WTC11 (cell line): ENCODE data around the gene ACADVL. TPM values are rescaled to one million over a fixed set of nuclear protein-coding genes. Genes with fewer than 3 reads are reported as not detected.

ENCODE experiments used
- ATAC-seq: fragments of 200-7000 bp; cut with Tn5 transposase; 2 replicates; pipeline ENCODE4 v1.10.0; 2021; ENCODE audit warnings: mild to moderate bottlenecking, moderate library complexity
- CTCF ChIA-PET: fragments of 300-600 bp; sonication (Branson Sonifier 250); formaldehyde crosslinking; loops from one replicate; lab custom pipeline; 2021; ENCODE audit warnings: antibody characterized with exemption; lab: Charles Lee
- POLR2A ChIA-PET: fragments of 350-600 bp; sonication (Branson Sonifier 250); formaldehyde crosslinking; loops from one replicate; lab custom pipeline; 2021; ENCODE audit warnings: antibody characterized with exemption; lab: Charles Lee
- DNase-seq: peaks from one replicate; pipeline ENCODE4 v3.0.0; 2021; ENCODE audit warnings: low spot score
- H3K27ac Mint-ChIP-seq: 2 replicates; pipeline ENCODE4 v1.8.0; 2021; ENCODE audit warnings: mixed read lengths
- H3K27me3 Mint-ChIP-seq: 2 replicates; pipeline ENCODE4 v1.8.0; 2021; ENCODE audit warnings: low read depth, mild to moderate bottlenecking, moderate library complexity, mixed read lengths
- H3K36me3 Mint-ChIP-seq: 2 replicates; pipeline ENCODE4 v1.8.0; 2021; ENCODE audit warnings: mixed read lengths
- H3K4me1 Mint-ChIP-seq: 2 replicates; pipeline ENCODE4 v1.8.0; 2022; ENCODE audit warnings: mixed read lengths
- H3K4me3 Mint-ChIP-seq: 2 replicates; pipeline ENCODE4 v1.8.0; 2021; ENCODE audit warnings: mild to moderate bottlenecking, moderate library complexity, mixed read lengths
- H3K9me3 Mint-ChIP-seq: 2 replicates; pipeline ENCODE4 v1.8.0; 2021; ENCODE audit warnings: mixed read lengths
- CBFB ChIP-seq: sonication (generic); formaldehyde crosslinking; IDR thresholded peaks from 2 replicates; pipeline ENCODE4 v1.8.1; 2022; ENCODE audit warnings: mild to moderate bottlenecking, low read depth, missing genetic modification reagents
- CREM ChIP-seq: sonication (generic); formaldehyde crosslinking; IDR thresholded peaks from 2 replicates; pipeline ENCODE4 v1.8.1; 2022; ENCODE audit warnings: mild to moderate bottlenecking, missing genetic modification reagents, moderate library complexity
- E2F1 ChIP-seq: sonication (generic); formaldehyde crosslinking; IDR thresholded peaks from 2 replicates; pipeline ENCODE4 v1.8.0; 2022; ENCODE audit warnings: mild to moderate bottlenecking, missing genetic modification reagents
- ELF4 ChIP-seq: sonication (generic); formaldehyde crosslinking; IDR thresholded peaks from 2 replicates; pipeline ENCODE4 v1.8.1; 2022; ENCODE audit warnings: low read depth, mild to moderate bottlenecking, moderate library complexity, missing genetic modification reagents
- EMX1 ChIP-seq: fragments of 250-450 bp; sonication (Bioruptor Pico); IDR thresholded peaks from 2 replicates; pipeline ENCODE4 v1.8.0; 2021; ENCODE audit warnings: mild to moderate bottlenecking
- ERG ChIP-seq: fragments of 250-450 bp; sonication (Bioruptor Pico); IDR thresholded peaks from 2 replicates; pipeline ENCODE4 v1.8.0; 2021; ENCODE audit warnings: mild to moderate bottlenecking
- ESRRA ChIP-seq: sonication (generic); formaldehyde crosslinking; IDR thresholded peaks from 2 replicates; pipeline ENCODE4 v1.8.1; 2022; ENCODE audit warnings: mild to moderate bottlenecking, missing genetic modification reagents, borderline replicate concordance
- HMGXB4 ChIP-seq: sonication (generic); formaldehyde crosslinking; IDR thresholded peaks from 2 replicates; pipeline ENCODE4 v1.8.1; 2023; ENCODE audit warnings: mild to moderate bottlenecking, moderate library complexity, missing genetic modification reagents
- JAZF1 ChIP-seq: fragments of 250-450 bp; sonication (Bioruptor Pico); IDR thresholded peaks from 2 replicates; pipeline ENCODE4 v1.9.0; 2021; ENCODE audit warnings: moderate library complexity, mild to moderate bottlenecking, inconsistent platforms
- KAT7 ChIP-seq: sonication (generic); formaldehyde crosslinking; IDR thresholded peaks from 2 replicates; pipeline ENCODE4 v1.8.1; 2023; ENCODE audit warnings: missing genetic modification reagents, mild to moderate bottlenecking, borderline replicate concordance
- MXD4 ChIP-seq: fragments of 250-450 bp; sonication (Bioruptor Pico); IDR thresholded peaks from 2 replicates; pipeline ENCODE4 v1.8.0; 2021; ENCODE audit warnings: mild to moderate bottlenecking, moderate library complexity, borderline replicate concordance
- NFATC4 ChIP-seq: fragments of 250-450 bp; sonication (Bioruptor Pico); IDR thresholded peaks from 2 replicates; pipeline ENCODE4 v1.9.0; 2021; ENCODE audit warnings: mild to moderate bottlenecking
- RELA ChIP-seq: sonication (generic); formaldehyde crosslinking; IDR thresholded peaks from 2 replicates; pipeline ENCODE4 v1.8.1; 2022; ENCODE audit warnings: missing genetic modification reagents, mild to moderate bottlenecking, borderline replicate concordance
- TCF7 ChIP-seq: sonication (generic); formaldehyde crosslinking; IDR thresholded peaks from 2 replicates; pipeline ENCODE4 v1.8.0; 2022; ENCODE audit warnings: mild to moderate bottlenecking, low read depth, missing genetic modification reagents, moderate library complexity
- TEAD1 ChIP-seq: sonication (generic); formaldehyde crosslinking; IDR thresholded peaks from 2 replicates; pipeline ENCODE4 v1.8.0; 2022; ENCODE audit warnings: mild to moderate bottlenecking, missing genetic modification reagents
- USF1 ChIP-seq: sonication (generic); formaldehyde crosslinking; IDR thresholded peaks from 2 replicates; pipeline ENCODE4 v1.8.0; 2022; ENCODE audit warnings: mild to moderate bottlenecking, missing genetic modification reagents
- ZNF121 ChIP-seq: sonication (generic); formaldehyde crosslinking; IDR thresholded peaks from 2 replicates; pipeline ENCODE4 v1.8.0; 2023; ENCODE audit warnings: missing genetic modification reagents
- ZNF138 ChIP-seq: sonication (generic); formaldehyde crosslinking; conservative IDR thresholded peaks from 2 replicates; pipeline ENCODE4 v1.8.1; 2022; ENCODE audit warnings: mild to moderate bottlenecking, moderate library complexity, missing genetic modification reagents
- ZNF512 ChIP-seq: sonication (generic); formaldehyde crosslinking; IDR thresholded peaks from 2 replicates; pipeline ENCODE4 v1.8.1; 2022; ENCODE audit warnings: missing genetic modification reagents, borderline replicate concordance
- ZNF671 ChIP-seq: fragments of 250-450 bp; sonication (Bioruptor Pico); IDR thresholded peaks from 2 replicates; pipeline ENCODE4 v1.8.0; 2021; ENCODE audit warnings: mild to moderate bottlenecking
- total RNA-seq: library from RNA; stranded (reverse); gene quantifications from 3 replicates; pipeline ENCODE4 v1.2.3, GENCODE V29; 2021
- TF ChIP-seq, protein P1 (sequence below): sonication (generic); formaldehyde crosslinking; IDR thresholded peaks from 2 replicates; pipeline ENCODE4 v1.8.1; 2022; ENCODE audit warnings: mild to moderate bottlenecking, missing genetic modification reagents, moderate library complexity, borderline replicate concordance
- TF ChIP-seq, protein P2 (sequence below): sonication (generic); formaldehyde crosslinking; conservative IDR thresholded peaks from 2 replicates; pipeline ENCODE4 v1.8.1; 2022; ENCODE audit warnings: mild to moderate bottlenecking, missing genetic modification reagents
- TF ChIP-seq, protein P3 (sequence below): sonication (generic); formaldehyde crosslinking; IDR thresholded peaks from 2 replicates; pipeline ENCODE4 v1.8.0; 2023; ENCODE audit warnings: missing genetic modification reagents

Gene ACADVL
- total RNA-seq, 1 experiment from 2014 or later, result 236 TPM

GRCh38 chr17:7233701-7234082 is 14.0 kb downstream of the ACADVL start:
- Mint-ChIP-seq H3K4me1 (peaks cover 29% of the 10 kb centered on the region), H3K4me3 (peak overlapping the region; percentile 99), H3K27ac (peak overlapping the region; percentile 96), H3K36me3 (peaks cover 43% of the 10 kb centered on the region), H3K27me3 (no peaks in the 10 kb centered on the region), H3K9me3 (no peaks in the 10 kb centered on the region)
- POLR2A ChIA-PET, result interaction anchor here (0.6 to 1.2 kb wide), 3 partner anchors 9 to 14 kb away, joined by 4 to 5 read pairs (median 5); partner anchors contain the start of genes ACADVL and DLG4
- ATAC-seq, result peak; percentile 3
- CTCF ChIA-PET, result interaction anchor here (1.0 to 6.0 kb wide), 6 partner anchors 13 to 63 kb away, joined by 5 to 36 read pairs (median 6); partner anchors contain the start of genes ACADVL and DLG4
- DNase-seq, result no peak
- no peak for TF ChIP-seq MXD4 (CRISPR knock-in tag)
- no peak for TF ChIP-seq E2F1 (CRISPR knock-in tag)
- no peak for TF ChIP-seq ZNF671 (CRISPR knock-in tag)
- no peak for TF ChIP-seq TCF7 (CRISPR knock-in tag)
- no peak for TF ChIP-seq CBFB
- TF ChIP-seq USF1, result no peak
- no peak for TF ChIP-seq ZNF512 (CRISPR knock-in tag)
- no peak for TF ChIP-seq ESRRA
- TF ChIP-seq ZNF138 (CRISPR knock-in tag), result no peak
- no peak for TF ChIP-seq TEAD1 (CRISPR knock-in tag)
- TF ChIP-seq KAT7, result no peak

DNA sequence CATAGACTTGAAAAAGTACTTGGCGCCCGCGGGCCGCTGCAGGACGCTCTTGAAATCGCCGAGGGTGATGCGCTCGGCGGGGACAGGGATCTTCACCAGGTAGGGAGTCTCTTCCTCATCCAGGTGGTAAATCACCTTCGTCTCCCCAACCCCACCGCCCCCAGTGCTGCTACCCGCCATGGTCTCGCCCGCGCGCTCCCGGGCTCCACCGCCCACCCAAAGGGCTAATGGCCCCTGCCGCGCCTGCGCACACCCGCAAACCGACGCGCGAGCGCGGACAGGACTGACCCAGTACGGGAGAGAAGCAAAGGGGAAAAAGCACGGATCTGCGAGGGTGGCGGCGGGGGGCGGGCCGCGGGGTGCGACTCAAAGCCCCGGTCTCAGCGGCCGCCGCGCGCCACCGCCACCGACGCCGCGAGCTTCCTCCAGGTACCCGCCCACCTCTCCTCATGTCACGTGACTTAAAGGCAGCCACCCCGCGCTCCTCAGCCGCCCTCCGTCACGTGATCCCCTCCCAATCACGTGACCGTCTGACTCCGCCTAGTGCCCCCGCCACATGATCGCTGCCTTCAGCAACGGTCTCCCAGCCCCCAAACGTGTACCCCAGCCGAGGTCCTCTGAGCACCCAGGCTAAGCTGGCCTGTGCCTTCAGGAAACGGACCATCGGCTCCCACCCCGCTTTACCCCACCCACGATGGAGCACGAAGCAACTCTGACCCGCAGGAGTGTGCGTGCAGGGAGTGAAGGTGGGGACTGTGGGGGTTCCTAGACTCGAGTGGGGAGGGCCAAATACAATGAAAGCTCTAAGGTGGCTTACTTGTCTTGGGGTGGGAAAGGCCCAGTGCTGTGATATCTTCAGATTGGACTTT is 14.6 kb downstream of the ACADVL start, which contains the start of gene DVL2:
TSS of gene DVL2 (minus strand) at position 435 of the 869 bp plus-strand sequence. CDS start at position 180, 255 bp downstream.
- peak within 1 kb of the TSS; percentile 96 for H3K27ac Mint-ChIP-seq
- peaks cover 37% of the 10 kb centered on the region for H3K36me3 Mint-ChIP-seq
- CTCF ChIA-PET, result interaction anchor here (1.2 to 6.0 kb wide), 5 partner anchors 14 to 62 kb away, joined by 5 to 36 read pairs (median 7); partner anchors contain the start of genes ACADVL and DLG4
- DNase-seq, result peak; percentile 95
- POLR2A ChIA-PET, result interaction anchor here (0.6 to 1.3 kb wide), 5 partner anchors 9 to 22 kb away, joined by 3 to 5 read pairs (median 4); partner anchors contain the start of genes ACADVL and DLG4
- ATAC-seq, result peak; percentile 31
- H3K9me3 Mint-ChIP-seq, result no peaks in the 10 kb centered on the region
- H3K4me3 Mint-ChIP-seq, result peak within 1 kb of the TSS; percentile 99
- peaks cover 29% of the 10 kb centered on the region for H3K4me1 Mint-ChIP-seq
- no peaks in the 10 kb centered on the region for H3K27me3 Mint-ChIP-seq
- 0 out of 2 replicates have a peak, but pooled peaks have one; percentile 70 for TF ChIP-seq RELA
- TF ChIP-seq CREM (CRISPR knock-in tag), result peak; percentile 83
- peak; percentile 66 for TF ChIP-seq HMGXB4
- TF ChIP-seq EMX1 (CRISPR knock-in tag), result peak; percentile 88
- TF ChIP-seq, protein P1, sequence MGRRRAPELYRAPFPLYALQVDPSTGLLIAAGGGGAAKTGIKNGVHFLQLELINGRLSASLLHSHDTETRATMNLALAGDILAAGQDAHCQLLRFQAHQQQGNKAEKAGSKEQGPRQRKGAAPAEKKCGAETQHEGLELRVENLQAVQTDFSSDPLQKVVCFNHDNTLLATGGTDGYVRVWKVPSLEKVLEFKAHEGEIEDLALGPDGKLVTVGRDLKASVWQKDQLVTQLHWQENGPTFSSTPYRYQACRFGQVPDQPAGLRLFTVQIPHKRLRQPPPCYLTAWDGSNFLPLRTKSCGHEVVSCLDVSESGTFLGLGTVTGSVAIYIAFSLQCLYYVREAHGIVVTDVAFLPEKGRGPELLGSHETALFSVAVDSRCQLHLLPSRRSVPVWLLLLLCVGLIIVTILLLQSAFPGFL (CRISPR knock-in tag), result no peak
- TF ChIP-seq JAZF1 (CRISPR knock-in tag), result no peak
- TF ChIP-seq KAT7, result peak; percentile 76; the same call in 1 of the 2 replicates
- TF ChIP-seq, protein P2, sequence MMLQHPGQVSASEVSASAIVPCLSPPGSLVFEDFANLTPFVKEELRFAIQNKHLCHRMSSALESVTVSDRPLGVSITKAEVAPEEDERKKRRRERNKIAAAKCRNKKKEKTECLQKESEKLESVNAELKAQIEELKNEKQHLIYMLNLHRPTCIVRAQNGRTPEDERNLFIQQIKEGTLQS (CRISPR knock-in tag), result no peak
- TF ChIP-seq USF1, result peak; percentile 100
- TF ChIP-seq, protein P3, sequence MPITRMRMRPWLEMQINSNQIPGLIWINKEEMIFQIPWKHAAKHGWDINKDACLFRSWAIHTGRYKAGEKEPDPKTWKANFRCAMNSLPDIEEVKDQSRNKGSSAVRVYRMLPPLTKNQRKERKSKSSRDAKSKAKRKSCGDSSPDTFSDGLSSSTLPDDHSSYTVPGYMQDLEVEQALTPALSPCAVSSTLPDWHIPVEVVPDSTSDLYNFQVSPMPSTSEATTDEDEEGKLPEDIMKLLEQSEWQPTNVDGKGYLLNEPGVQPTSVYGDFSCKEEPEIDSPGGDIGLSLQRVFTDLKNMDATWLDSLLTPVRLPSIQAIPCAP (CRISPR knock-in tag), result peak; percentile 83; the same call in 1 of the 2 replicates
- peak; percentile 60; the same call in 1 of the 2 replicates for TF ChIP-seq TEAD1 (CRISPR knock-in tag)
- TF ChIP-seq ZNF121 (CRISPR knock-in tag), result peak; percentile 79; the same call in 1 of the 2 replicates
- TF ChIP-seq ELF4, result peak; percentile 58; the same call in 1 of the 2 replicates
- peak; percentile 93 for TF ChIP-seq NFATC4 (CRISPR knock-in tag)
- TF ChIP-seq ERG (CRISPR knock-in tag), result peak; percentile 94
